ENCODE data around the gene BMP7. TPM values are rescaled to one million over a fixed set of nuclear protein-coding genes. Genes with fewer than 3 reads are reported as not detected.

The BMP7 gene
- total and polyA plus RNA-seq, 2 donors (not counting 3 experiments of a cell fraction or from before 2014, with no cell fraction given): not detected

GRCh38 chr20:57215826-57216471 lies 50.5 kb downstream of the BMP7 start:
- Histone ChIP-seq H4K20me1 (replicated peaks; ENCODE audit: control insufficient read depth, extremely low read depth, insufficient read depth, low read length) (no peaks in the 10 kb centered on the region), H3K79me2 (ENCODE audit: control insufficient read depth, insufficient read depth, low read length) (no peaks in the 10 kb centered on the region), H3K4me1 (ENCODE audit: control insufficient read depth, extremely low read depth, insufficient read depth, low read length) (no peaks in the 10 kb centered on the region), H3K27ac (ENCODE audit: insufficient read depth, low read depth, low read length) (no peak overlapping the region), H3K36me3 (ENCODE audit: control insufficient read depth in 2 of 2, extremely low read depth in 1 of 2, insufficient read depth in 2 of 2, low read length in 2 of 2) (no peaks in the 10 kb centered on the region), H3K4me3 (replicated peaks in 1 of 3; ENCODE audit: insufficient read depth in 1 of 3, low read depth in 1 of 3, low read length in 3 of 3) (no peak overlapping the region), H2AFZ (ENCODE audit: low read depth, low read length) (no peak overlapping the region), H3K27me3 (ENCODE audit: control insufficient read depth in 2 of 2, insufficient read depth in 2 of 2, low read length in 2 of 2) (no peaks in the 10 kb centered on the region), H3K9me3 (replicated peaks; ENCODE audit: control insufficient read depth, insufficient read depth, low read length) (no peaks in the 10 kb centered on the region), H3K9ac (replicated peaks; ENCODE audit: extremely low read depth, insufficient read depth, low read length) (no peak overlapping the region), H3K4me2 (ENCODE audit: insufficient read depth, low read length) (no peak overlapping the region), H3K9me1 (replicated peaks; ENCODE audit: control insufficient read depth, extremely low read depth, insufficient read depth, low read length) (no peaks in the 10 kb centered on the region)
- dilution Hi-C loops (cut with MboI; ENCODE audit: extremely low pct_ligation_motif_present, low sequenced_read_pairs): no loop called here
- no TSS peak for BruUV-seq (replicated peaks)
- TF ChIP-seq MAX (IDR thresholded peaks at IDR 0.05; ENCODE audit: insufficient read depth, insufficient read length) (no peak), FOS (IDR thresholded peaks at IDR 0.05; ENCODE audit: borderline replicate concordance, insufficient read depth, low read length) (no peak), EZH2 (IDR thresholded peaks at IDR 0.05; ENCODE audit: borderline replicate concordance, low read depth, low read length, severe bottlenecking) (no peak), GATA2 (IDR thresholded peaks at IDR 0.05; ENCODE audit: insufficient read depth, insufficient read length, low read depth, low read length) (no peak), POLR2AphosphoS5 (IDR thresholded peaks at IDR 0.05; ENCODE audit: insufficient read depth, low read depth, low read length) (no peak), POLR2A (IDR thresholded peaks at IDR 0.05; ENCODE audit: low read depth, low read length) (no peak), MYC (IDR thresholded peaks at IDR 0.05; ENCODE audit: low read depth, low read length) (no peak), CTCF (IDR thresholded peaks at IDR 0.05; ENCODE audit: extremely low read depth in 1 of 2, insufficient read depth in 1 of 2, low read depth in 1 of 2, low read length in 2 of 2) (no peak), JUN (IDR thresholded peaks at IDR 0.05; ENCODE audit: borderline replicate concordance, insufficient read depth, insufficient read length, low read depth) (no peak)
- CTCF ChIA-PET: no interaction called here
- FAIRE-seq (no peak), DNase-seq (ENCODE audit: low read depth, low spot score) (no peak)
- POLR2A ChIA-PET: no interaction called here
- intact Hi-C loops (cut with micrococcal nuclease): no loop called here

Data from endothelial cell of umbilical vein (primary cell).